GM12872 (cell line): ENCODE results near the gene SECISBP2.

ENCODE experiments used
- CTCF ChIP-seq: IDR thresholded peaks from 3 replicates; pipeline ENCODE4 v1.5.1; 2011; ENCODE audit warnings: low read depth, mild to moderate bottlenecking, low read length, moderate library complexity; ENCODE audit not compliant: insufficient read depth

The SECISBP2 gene

GRCh38 chr9:89281106-89281505 is 37.2 kb upstream of the SECISBP2 start:
- TF ChIP-seq CTCF: no peak

GRCh38 chr9:89284076-89284475 is 34.2 kb upstream of the SECISBP2 start:
- TF ChIP-seq CTCF: no peak

- TF ChIP-seq CTCF: no peak
Measured at GRCh38 chr9:89291741-89292140, 26.6 kb upstream of the SECISBP2 start.

GRCh38 chr9:89293014-89293413 is 25.3 kb upstream of the SECISBP2 start:
- TF ChIP-seq CTCF: no peak

- no peak for TF ChIP-seq CTCF
Measured at GRCh38 chr9:89295400-89295799, 22.9 kb upstream of the SECISBP2 start.

- TF ChIP-seq CTCF: no peak
Measured at GRCh38 chr9:89304020-89304833, 14.1 kb upstream of the SECISBP2 start.

GRCh38 chr9:89304834-89305188 is 13.5 kb upstream of the SECISBP2 start:
- TF ChIP-seq CTCF: no peak
